ENCODE data around the gene RTRAF.

The RTRAF gene

GRCh38 chr14:52051871-52052270, 62.5 kb downstream of the RTRAF start:
- no peak for DNase-seq

GRCh38 chr14:52052288-52052943, 63.1 kb downstream of the RTRAF start:
- no peak for DNase-seq

- DNase-seq, result no peak
Measured at GRCh38 chr14:52053044-52053443, 63.7 kb downstream of the RTRAF start.

- no peak for DNase-seq
Measured at GRCh38 chr14:52054678-52055077, 65.3 kb downstream of the RTRAF start.

GRCh38 chr14:52055167-52055566, 65.8 kb downstream of the RTRAF start:
- no peak for DNase-seq

- DNase-seq, result no peak
Measured at GRCh38 chr14:52058341-52058740, 69.0 kb downstream of the RTRAF start.

- DNase-seq, result no peak
Measured at GRCh38 chr14:52059649-52060048, 70.3 kb downstream of the RTRAF start.

GRCh38 chr14:52060080-52060479, 70.7 kb downstream of the RTRAF start:
- no peak for DNase-seq
